NCI-H2196 (cell line): ENCODE data around the gene AIF1.
A peak's percentile ranks its signal among the peaks of the same experiment; 100 is the strongest.

Experiments
- DNase-seq: peaks from one replicate; lab custom pipeline; 2025; ENCODE audit not compliant: unreplicated experiment; lab: John Stamatoyannopoulos, UW

The AIF1 gene

DNA sequence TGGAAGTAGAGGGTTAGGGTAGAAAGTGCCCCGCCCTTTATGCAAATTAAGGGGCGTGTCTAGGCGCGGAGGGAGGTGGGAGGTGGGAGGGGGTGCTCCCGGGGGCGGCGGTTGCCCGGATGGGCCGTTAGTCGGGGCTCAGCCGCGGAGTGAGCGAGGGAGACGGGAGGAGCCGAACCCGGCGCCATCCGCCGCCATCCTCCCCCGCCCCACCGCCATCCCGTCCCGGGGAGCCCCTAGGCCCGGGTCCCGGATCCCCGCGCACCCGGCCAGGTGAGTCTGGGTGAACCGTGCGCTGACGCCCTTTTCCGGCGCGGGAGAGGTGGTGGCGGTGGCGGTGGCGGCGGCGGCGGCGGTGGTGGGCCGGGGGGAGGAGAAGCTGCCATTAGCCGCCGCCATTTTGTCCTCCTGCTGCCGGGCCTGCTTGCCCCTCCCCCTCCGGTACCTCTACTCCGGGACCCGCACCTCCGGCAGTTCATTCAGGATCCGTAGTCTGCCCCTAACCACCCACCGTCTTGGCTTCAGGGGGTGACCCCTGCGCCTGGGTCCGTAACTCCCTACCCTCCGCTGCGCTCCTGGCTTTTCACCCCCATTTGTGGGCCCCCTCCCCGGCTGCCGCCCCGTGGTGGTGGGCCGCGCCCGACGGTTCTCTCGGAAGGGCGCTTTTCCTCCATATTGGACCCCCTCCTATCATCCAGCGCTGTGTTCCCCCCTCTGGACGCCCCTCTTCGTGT, 5.7 kb downstream of the AIF1 start, which contains the start of gene PRRC2A:
Gene PRRC2A (plus strand): TSS at position 130 of the 734 bp plus-strand sequence. CDS start 2,075 bp downstream, outside the sequence.
- DNase-seq: peak; percentile 100

- DNase-seq: no peak
Observed at GRCh38 chr6:31621320-31621939, 6.4 kb downstream of the AIF1 start.

GRCh38 chr6:31621991-31622390, 7.0 kb downstream of the AIF1 start:
- DNase-seq: no peak

DNA sequence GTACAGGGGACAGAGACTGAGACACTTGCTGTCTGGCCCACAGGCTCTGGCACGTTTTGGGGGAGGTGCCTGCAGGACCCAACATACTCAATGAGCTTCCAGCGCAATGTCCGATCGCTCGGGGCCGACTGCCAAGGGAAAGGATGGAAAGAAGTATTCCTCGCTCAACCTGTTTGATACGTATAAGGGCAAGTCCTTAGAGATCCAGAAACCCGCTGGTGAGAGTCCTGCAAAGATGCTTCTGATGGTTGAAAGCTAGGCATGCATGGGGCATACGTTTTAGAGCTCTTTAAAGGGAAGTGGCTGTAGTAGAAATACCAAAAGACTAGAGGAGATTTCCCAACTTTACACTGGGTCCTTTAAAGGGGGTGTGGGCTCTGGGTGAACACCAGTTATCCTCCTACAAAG, 7.7 kb downstream of the AIF1 start:
- DNase-seq: no peak

GRCh38 chr6:31624070-31624469, 9.0 kb downstream of the AIF1 start:
- no peak for DNase-seq

- DNase-seq: no peak
Observed at GRCh38 chr6:31626952-31627351, 11.9 kb downstream of the AIF1 start.

DNA sequence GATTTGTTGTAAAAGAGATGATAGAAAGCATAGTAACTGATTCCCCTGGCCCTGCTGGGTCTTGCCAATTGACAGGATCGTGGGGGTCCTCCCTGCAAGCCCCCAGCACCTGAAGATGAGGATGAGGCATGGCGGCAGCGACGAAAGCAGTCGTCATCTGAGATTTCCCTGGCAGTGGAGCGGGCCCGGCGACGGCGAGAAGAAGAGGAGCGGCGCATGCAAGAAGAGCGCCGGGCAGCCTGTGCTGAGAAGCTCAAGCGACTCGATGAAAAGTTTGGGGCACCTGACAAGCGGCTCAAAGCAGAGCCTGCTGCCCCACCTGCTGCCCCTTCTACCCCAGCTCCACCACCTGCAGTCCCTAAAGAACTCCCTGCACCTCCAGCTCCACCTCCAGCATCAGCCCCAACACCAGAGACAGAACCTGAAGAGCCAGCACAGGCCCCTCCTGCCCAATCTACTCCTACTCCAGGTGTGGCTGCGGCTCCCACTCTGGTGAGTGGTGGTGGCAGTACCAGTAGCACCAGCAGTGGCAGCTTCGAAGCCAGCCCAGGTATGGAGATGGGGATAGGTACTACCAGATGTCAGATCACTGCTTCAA, 12.8 kb downstream of the AIF1 start:
- no peak for DNase-seq

- no peak for DNase-seq
Observed at GRCh38 chr6:31629014-31629413, 14.0 kb downstream of the AIF1 start.

DNA sequence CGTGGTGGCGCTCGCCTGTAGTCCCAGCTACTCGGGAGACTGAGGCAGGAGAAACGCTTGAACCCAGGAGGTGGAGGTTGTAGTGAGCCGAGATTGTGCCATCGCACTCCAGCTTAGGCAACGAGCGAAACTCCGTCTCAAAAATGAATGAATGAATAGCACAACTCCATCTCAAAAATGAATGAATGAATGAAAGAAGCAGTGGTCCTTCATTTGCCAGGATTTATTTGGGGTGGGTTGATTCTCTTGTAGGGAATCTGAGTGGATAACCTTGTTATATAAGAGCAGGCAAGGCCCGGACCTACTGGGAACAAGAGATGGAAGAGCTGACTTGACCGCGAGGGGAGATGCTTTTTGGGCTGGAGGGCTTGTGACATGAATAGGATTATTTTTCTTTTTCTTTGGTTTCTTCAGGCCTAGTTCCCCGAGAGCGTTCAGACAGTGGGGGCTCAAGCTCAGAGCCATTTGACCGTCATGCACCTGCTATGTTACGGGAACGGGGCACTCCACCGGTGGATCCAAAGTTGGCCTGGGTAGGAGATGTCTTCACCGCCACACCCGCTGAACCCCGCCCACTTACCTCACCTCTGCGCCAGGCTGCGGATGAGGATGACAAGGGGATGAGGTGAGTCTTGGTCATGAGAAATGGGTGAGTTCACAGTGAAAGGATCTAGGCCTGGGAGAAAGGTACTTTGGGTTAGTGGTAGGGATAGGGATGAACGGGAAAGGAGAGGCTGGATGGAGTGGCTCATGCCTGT, 15.3 kb downstream of the AIF1 start:
- DNase-seq: no peak

DNA sequence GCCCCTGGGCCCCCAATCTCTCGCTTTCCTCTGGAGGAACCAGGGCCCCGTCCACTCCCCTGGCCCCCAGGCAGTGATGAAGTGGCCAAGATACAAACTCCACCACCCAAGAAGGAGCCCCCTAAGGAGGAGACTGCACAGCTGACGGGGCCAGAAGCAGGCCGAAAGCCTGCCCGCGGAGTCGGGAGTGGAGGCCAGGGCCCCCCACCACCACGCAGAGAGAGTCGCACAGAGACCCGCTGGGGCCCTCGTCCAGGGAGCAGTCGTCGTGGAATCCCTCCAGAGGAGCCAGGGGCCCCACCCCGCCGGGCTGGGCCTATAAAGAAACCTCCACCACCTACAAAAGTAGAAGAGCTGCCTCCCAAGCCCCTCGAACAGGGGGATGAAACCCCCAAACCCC, 16.2 kb downstream of the AIF1 start:
- DNase-seq: no peak

GRCh38 chr6:31631681-31632278, 16.7 kb downstream of the AIF1 start:
- no peak for DNase-seq

DNA sequence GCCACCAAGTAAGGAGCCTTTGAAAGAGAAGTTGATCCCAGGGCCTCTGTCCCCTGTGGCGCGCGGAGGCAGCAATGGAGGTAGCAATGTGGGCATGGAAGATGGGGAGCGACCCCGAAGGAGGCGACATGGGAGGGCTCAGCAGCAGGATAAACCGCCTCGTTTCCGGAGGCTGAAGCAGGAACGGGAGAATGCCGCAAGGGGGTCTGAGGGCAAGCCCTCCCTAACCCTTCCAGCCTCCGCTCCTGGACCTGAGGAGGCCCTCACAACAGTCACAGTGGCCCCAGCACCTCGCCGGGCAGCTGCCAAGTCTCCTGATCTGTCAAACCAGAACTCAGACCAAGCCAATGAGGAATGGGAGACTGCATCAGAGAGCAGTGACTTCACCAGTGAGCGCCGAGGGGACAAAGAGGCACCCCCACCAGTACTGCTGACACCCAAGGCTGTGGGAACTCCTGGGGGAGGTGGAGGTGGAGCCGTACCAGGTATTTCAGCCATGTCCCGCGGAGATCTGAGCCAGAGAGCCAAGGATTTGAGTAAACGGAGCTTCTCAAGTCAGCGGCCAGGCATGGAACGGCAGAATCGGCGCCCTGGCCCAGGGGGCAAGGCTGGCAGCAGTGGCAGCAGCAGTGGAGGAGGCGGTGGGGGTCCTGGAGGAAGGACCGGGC, 17.4 kb downstream of the AIF1 start:
- no peak for DNase-seq

DNA sequence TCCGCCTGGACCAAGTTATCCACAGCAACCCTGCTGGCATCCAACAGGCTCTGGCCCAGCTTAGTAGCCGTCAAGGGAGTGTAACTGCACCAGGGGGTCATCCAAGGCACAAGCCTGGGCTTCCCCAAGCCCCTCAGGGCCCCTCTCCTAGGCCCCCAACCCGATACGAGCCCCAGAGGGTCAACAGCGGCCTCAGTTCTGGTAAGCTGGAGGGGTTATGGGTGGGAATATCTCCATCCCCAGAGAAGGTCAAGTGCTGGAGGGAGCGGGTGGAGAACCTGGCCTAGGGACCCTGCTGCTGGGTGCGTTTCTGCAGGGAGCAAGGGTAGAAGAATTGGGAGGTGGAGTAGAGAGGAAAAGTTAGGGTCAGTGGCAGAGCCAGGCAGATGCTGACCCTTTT, 18.4 kb downstream of the AIF1 start:
- no peak for DNase-seq

GRCh38 chr6:31634131-31634530, 19.1 kb downstream of the AIF1 start:
- no peak for DNase-seq

DNA sequence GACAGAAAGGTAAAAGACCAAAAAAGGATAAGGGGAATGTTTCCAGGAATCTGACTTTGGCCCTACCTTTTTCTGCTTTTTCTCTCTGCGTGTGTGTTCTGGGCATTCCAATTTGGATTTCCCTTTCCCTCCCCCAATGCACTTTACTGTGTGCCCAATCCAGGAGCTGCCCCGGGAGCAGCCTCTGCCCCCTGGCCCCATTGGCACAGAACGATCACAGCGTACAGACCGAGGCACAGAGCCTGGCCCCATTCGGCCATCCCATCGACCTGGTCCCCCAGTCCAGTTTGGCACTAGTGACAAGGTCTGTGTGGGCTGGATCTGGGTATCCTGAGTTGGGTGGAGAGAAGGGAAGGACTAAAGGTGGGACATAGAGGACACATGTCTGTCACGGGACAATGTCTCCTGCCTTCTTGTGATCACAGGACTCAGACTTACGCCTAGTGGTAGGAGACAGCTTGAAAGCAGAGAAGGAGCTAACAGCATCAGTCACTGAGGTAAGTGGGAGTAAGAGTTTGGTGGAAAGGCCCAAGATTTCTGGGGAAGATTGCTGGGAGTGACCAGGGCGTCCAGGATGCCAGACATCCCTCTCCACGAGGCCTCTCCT, 20.0 kb downstream of the AIF1 start:
- DNase-seq: no peak

- DNase-seq: no peak
Observed at GRCh38 chr6:31636698-31637596, 21.9 kb downstream of the AIF1 start.

- no peak for DNase-seq
Observed at GRCh38 chr6:31639043-31639442, 24.0 kb downstream of the AIF1 start.

GRCh38 chr6:31639449-31639861, 24.4 kb downstream of the AIF1 start:
- DNase-seq: no peak

DNA sequence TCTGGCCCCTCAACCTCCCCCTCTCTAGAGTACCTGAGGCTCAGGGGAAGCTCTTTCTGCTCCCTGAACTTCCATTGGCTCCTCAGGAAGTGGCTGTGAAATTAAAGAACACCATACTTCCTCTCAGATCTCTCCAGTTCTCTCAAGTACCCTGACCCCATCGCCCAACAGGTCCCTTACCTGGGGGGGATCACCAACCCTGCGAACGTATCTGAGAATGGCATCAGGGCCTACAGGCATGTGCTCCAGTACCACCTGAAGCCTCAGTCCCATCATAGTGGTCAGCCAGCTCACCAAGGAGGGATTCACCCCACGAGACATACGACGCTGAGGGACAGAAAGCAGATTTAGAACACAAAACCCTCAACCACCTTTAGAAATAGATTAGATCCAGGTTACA, 25.6 kb downstream of the AIF1 start:
- no peak for DNase-seq
